ENCODE results near the gene PRSS8. TPM values are rescaled to one million over a fixed set of nuclear protein-coding genes. Genes with fewer than 3 reads are reported as not detected.

PRSS8 gene
- total RNA-seq, 120 experiments from 2014 or later, result 0.29 to 1.6 (median 0.47) TPM; not detected in 83

Other genes with a start within 250 kb of the PRSS8 start
- 10 to 100 TPM in 118 of 120 experiments, 1 to 10 TPM in 2; 8.8 to 28.1 (median 15.6) TPM for gene BCL7C, start 241.7 kb downstream of the PRSS8 start, total RNA-seq
- gene CTF1, start 239.1 kb downstream of the PRSS8 start, total RNA-seq, result 1 to 10 TPM in 119 of 120 experiments, under 1 TPM in 1; 0.90 to 9.9 (median 3.1) TPM
- 10 to 100 TPM; 23.5 to 84.8 (median 52.1) TPM for gene FBXL19, start 212.2 kb downstream of the PRSS8 start, total RNA-seq
- gene ORAI3, start 186.7 kb downstream of the PRSS8 start, total RNA-seq, result 10 to 100 TPM in 42 of 120 experiments, 1 to 10 TPM in 78; 4.7 to 19.1 (median 9.1) TPM
- 10 to 100 TPM; 13.3 to 28.5 (median 17.9) TPM for gene SETD1A, start 178.0 kb downstream of the PRSS8 start, total RNA-seq
- gene HSD3B7, start 150.5 kb downstream of the PRSS8 start, total RNA-seq, result 10 to 100 TPM in 9 of 120 experiments, 1 to 10 TPM in 111; 2.0 to 15.0 (median 4.4) TPM
- gene STX1B, start 125.1 kb downstream of the PRSS8 start, total RNA-seq, result 100 to 1,000 TPM in 119 of 120 experiments, 10 to 100 TPM in 1; 84.6 to 437 (median 284) TPM
- 100 to 1,000 TPM in 1 of 120 experiments, 10 to 100 TPM in 119; 37.7 to 113 (median 67.3) TPM for gene STX4, start 102.2 kb downstream of the PRSS8 start, total RNA-seq
- 10 to 100 TPM in 110 of 120 experiments, 1 to 10 TPM in 10; 7.9 to 24.5 (median 12.5) TPM for gene ZNF668, start 61.5 kb downstream of the PRSS8 start, total RNA-seq
- 10 to 100 TPM; 11.2 to 24.3 (median 16.7) TPM for gene ZNF646, start 61.3 kb downstream of the PRSS8 start, total RNA-seq
- gene PRSS53, start 46.8 kb downstream of the PRSS8 start, total RNA-seq, result 10 to 100 TPM in 4 of 120 experiments, 1 to 10 TPM in 116; 2.2 to 12.6 (median 5.5) TPM
- 10 to 100 TPM; 23.4 to 53.8 (median 37.0) TPM for gene VKORC1, start 40.9 kb downstream of the PRSS8 start, total RNA-seq
- 10 to 100 TPM; 27.7 to 57.4 (median 35.6) TPM for gene BCKDK, start 27.3 kb downstream of the PRSS8 start, total RNA-seq
- 10 to 100 TPM; 58.1 to 99.4 (median 78.1) TPM for gene KAT8, start 18.1 kb downstream of the PRSS8 start, total RNA-seq
- 1 to 10 TPM in 105 of 120 experiments, under 1 TPM in 15; 0.39 to 6.2 (median 2.1) TPM for gene PRSS36, start 14.3 kb upstream of the PRSS8 start, total RNA-seq
- 100 to 1,000 TPM; 158 to 315 (median 238) TPM for gene FUS, start 44.4 kb upstream of the PRSS8 start, total RNA-seq
- 10 to 100 TPM in 6 of 120 experiments, 1 to 10 TPM in 114; 1.0 to 16.3 (median 4.4) TPM for gene PYCARD, start 67.0 kb upstream of the PRSS8 start, total RNA-seq
- 1 to 10 TPM in 23 of 120 experiments, under 1 TPM in 97; 0.10 to 1.9 (median 0.66) TPM for gene TRIM72, start 78.4 kb upstream of the PRSS8 start, total RNA-seq
- gene PYDC1, start 81.4 kb upstream of the PRSS8 start, total RNA-seq, result 10 to 100 TPM in 19 of 120 experiments, 1 to 10 TPM in 96, under 1 TPM in 1, not detected in 4; 0.74 to 19.8 (median 5.1) TPM
- gene ITGAM, start 124.2 kb upstream of the PRSS8 start, total RNA-seq, result 10 to 100 TPM in 24 of 120 experiments, 1 to 10 TPM in 96; 1.0 to 22.4 (median 7.4) TPM
- 10 to 100 TPM in 68 of 120 experiments, 1 to 10 TPM in 52; 2.0 to 27.4 (median 10.6) TPM for gene ITGAX, start 219.4 kb upstream of the PRSS8 start, total RNA-seq

Measured in dorsolateral prefrontal cortex (tissue), 118 donors.